ENCODE measurements around the gene TRMT1.

Gene TRMT1

DNA sequence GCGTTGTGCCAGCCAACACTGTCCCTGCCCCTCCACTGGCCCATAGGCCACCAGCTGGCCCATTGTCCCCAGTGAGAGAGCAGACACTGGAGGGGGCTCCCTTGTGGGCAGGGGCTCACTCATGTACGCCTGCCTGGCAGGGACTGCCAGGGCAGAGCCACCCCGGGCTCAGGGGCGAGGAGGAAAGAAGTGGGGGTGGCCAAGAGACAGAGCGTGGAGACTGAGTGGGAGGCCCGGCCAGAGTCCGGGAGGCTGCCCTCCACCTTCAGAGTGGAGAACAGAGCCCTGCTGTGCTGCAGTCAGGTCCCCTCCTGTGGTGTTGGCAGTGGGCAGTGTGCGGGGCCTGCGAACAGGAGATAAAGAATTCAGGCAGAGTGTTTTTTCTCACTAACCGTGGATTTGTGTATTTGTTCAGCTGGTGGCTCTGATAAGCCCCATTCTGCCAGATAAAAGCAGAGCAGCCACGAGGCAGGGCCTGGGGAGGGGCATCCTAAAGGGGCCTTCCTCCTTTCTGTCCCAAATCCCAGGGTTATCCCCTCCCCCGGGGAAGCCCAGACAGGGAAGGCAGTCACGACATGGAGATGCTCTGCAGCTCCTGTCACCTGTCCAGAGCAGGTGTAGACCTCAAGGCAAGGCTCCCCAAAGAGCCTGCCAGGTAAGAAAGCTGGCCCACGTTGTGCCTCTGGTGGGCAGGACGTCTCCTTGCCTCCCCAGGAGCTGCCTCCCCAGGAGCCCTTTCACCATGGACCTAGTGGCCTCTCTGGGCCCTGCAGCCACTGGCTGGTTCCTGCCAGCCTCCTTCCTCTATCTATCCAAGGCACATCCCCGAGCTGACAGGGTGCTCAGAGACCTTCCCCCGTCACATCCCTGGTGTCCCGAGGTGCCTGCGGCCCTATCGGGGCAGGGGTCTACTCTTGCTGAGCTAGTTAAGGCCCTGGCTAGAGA is 46.9 kb downstream of the TRMT1 start:
- H3K4me3 ChIP-seq (ENCODE audit: control insufficient read depth, low read depth, low read length) = no peak overlapping the region
- TF ChIP-seq, protein P1, sequence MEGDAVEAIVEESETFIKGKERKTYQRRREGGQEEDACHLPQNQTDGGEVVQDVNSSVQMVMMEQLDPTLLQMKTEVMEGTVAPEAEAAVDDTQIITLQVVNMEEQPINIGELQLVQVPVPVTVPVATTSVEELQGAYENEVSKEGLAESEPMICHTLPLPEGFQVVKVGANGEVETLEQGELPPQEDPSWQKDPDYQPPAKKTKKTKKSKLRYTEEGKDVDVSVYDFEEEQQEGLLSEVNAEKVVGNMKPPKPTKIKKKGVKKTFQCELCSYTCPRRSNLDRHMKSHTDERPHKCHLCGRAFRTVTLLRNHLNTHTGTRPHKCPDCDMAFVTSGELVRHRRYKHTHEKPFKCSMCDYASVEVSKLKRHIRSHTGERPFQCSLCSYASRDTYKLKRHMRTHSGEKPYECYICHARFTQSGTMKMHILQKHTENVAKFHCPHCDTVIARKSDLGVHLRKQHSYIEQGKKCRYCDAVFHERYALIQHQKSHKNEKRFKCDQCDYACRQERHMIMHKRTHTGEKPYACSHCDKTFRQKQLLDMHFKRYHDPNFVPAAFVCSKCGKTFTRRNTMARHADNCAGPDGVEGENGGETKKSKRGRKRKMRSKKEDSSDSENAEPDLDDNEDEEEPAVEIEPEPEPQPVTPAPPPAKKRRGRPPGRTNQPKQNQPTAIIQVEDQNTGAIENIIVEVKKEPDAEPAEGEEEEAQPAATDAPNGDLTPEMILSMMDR (IDR thresholded peaks at IDR 0.05; ENCODE audit: control insufficient read depth, insufficient read depth, low read depth, low read length, missing control alignments) = no peak
- DNase-seq (ENCODE audit: low read depth) = no peak

DNA sequence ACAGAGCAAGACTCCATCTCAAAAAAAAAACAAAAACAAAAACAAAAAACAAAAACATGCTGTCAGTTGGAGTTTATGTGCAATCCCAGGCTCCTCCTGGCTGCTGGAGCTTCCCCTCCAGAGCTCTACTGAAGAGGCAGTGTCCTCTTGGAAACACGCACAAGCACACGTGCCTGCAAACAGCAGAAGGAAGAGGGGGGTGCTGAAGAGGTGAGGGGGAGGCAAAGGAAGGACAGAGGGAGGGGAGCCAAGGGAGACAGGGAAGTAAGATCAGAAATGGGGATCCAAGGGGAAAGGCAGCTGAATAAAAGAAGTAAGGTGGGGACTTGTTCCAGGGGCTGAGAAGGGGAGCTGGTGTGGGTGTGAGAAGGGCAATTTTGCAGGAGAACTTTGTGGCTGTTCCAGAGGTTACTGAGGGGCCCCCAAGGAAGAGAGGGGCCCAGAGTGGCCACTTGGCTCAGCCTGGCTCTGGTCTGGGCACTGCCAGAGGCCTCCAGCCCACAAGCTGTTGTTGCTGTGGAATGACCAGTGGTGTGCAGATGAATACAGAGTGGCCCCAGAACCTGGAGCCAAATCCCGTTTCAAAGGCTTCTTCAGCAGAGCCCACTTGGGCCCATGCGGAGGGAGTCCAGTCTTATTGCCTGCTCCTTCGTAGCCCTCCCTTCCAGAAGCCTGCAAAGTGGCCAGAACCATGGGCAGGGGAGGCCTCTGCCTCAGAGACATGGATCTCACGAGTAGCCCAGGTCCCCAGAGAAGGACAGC is 48.3 kb downstream of the TRMT1 start:
- TF ChIP-seq, protein P1 (IDR thresholded peaks at IDR 0.05; ENCODE audit: control insufficient read depth, insufficient read depth, low read depth, low read length, missing control alignments) = no peak
- no peak for DNase-seq (ENCODE audit: low read depth)
- H3K4me3 ChIP-seq (ENCODE audit: control insufficient read depth, low read depth, low read length) = no peak overlapping the region

DNA sequence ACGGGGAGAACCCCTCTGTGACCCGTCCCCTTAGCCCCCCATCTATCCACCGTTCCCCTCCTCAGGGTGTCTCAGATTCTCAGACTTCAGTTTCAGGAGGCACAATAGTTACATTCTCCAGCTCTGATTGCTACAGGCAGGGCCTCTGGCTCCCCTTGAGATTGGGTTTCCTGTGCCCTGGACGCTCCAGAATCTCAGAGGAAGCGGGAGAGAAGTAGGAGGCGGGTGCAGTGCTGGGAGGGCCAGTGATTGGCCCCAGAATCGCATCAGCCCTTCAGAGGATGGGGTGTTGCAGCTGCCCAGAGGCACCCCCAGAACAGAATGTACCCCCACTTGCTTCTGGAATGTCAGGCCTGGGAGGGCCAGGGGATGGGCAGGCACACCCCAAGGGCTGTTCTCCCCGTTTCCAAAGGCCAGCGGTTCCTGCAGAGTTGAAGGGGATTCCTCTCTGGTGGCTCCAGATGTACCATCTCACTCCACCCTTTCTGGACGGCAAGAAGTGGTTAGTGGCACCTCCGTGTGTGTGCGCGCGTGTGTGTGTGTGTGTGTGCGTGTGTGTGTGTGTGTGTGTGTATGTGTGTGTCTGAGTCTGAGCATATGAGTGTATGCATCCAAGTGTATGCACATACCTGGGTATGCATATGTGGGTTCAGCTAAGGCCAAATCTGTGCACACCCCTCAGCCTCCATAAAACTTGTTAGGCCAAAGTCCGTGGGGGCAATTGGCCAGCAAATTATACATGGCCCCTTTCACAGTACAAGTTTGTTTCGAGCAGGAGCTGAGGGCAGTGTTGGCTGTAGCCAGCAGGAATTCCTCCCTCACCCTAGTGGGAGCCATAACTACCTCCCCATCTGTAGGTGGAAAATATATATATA is 49.4 kb downstream of the TRMT1 start:
- TF ChIP-seq, protein P1 (IDR thresholded peaks at IDR 0.05; ENCODE audit: control insufficient read depth, insufficient read depth, low read depth, low read length, missing control alignments) = no peak
- H3K4me3 ChIP-seq (ENCODE audit: control insufficient read depth, low read depth, low read length) = no peak overlapping the region
- no peak for DNase-seq (ENCODE audit: low read depth)

DNA sequence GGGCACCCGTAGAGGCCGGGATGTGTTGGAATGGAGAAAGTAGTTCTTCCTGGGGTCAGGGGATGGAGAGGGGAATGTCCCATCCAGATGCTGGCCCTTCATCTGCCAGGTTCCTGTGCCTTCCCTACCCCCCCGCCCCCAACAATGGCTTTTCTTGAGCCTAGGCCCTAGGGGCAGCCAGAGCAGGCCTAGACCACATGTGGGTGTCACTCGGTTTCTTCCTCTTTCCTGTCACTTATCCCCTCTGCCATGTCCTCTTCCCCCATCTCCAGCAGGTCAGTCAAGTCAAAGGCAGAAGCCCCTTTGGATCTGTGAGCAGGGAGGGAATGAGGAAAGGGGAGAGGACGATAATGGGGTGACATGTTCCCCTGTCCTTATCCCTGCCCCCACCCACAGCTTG is 50.3 kb downstream of the TRMT1 start:
- no peak for DNase-seq (ENCODE audit: low read depth)
- no peak overlapping the region for H3K4me3 ChIP-seq (ENCODE audit: control insufficient read depth, low read depth, low read length)
- TF ChIP-seq, protein P1 (IDR thresholded peaks at IDR 0.05; ENCODE audit: control insufficient read depth, insufficient read depth, low read depth, low read length, missing control alignments) = no peak

DNA sequence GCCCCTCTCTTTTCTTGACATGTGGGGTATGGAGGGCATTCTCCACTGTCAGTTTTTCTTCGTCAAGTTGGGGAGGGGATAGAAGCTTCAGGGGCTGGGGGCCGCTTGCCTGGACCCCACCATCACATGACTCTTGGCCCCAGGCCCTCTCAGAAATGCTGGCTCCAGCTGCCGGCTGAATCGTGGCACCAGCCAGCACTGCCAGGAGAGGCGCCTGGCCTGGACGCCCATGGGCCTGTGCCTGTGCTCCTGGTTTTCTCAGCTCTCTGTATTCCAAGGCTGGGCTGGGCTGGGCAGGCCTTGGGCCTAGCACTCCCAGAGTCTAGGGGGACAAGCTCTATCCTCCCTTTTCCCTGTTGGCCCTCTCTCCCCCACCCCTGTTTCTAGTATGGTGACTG is 52.4 kb downstream of the TRMT1 start:
- TF ChIP-seq, protein P1 (IDR thresholded peaks at IDR 0.05; ENCODE audit: control insufficient read depth, insufficient read depth, low read depth, low read length, missing control alignments) = no peak
- DNase-seq (ENCODE audit: low read depth) = no peak
- no peak overlapping the region for H3K4me3 ChIP-seq (ENCODE audit: control insufficient read depth, low read depth, low read length)
